Tibial nerve (tissue), 4 donors: ENCODE data around the gene EP400. TPM values are rescaled to one million over a fixed set of nuclear protein-coding genes. Genes with fewer than 3 reads are reported as not detected.

Experiments used
- DNase-seq, 2 donors: peaks; one replicate each; pipeline ENCODE4 v3.0.0-alpha.2; 2019; ENCODE audit warnings: low spot score in 2 of 2
- H3K27ac ChIP-seq, 4 donors: fragments of 200-600 bp; sonication (generic) in 3 of 4; one replicate each; pipeline ENCODE4 v1.5.1; 2017 to 2019; ENCODE audit warnings: mild to moderate bottlenecking in 1 of 4
- H3K27me3 ChIP-seq, 2 donors: fragments of 200-600 bp; sonication (generic) in 1 of 2; one replicate each; pipeline versions ENCODE4 v1.5.1 to v1.6.0; 2017 to 2019
- H3K36me3 ChIP-seq, 3 donors: fragments of 200-600 bp; sonication (generic); one replicate each; pipeline ENCODE4 v1.5.1; 2018 to 2019
- H3K4me1 ChIP-seq, 4 donors: fragments of 200-600 bp; sonication (generic) in 3 of 4; one replicate each; pipeline ENCODE4 v1.5.1; 2017 to 2019
- H3K4me3 ChIP-seq, 4 donors: fragments of 200-600 bp; sonication (generic) in 3 of 4; one replicate each; pipeline ENCODE4 v1.5.1; 2017 to 2019; ENCODE audit warnings: mild to moderate bottlenecking in 1 of 4, moderate library complexity in 1 of 4
- H3K9me3 ChIP-seq, 4 donors: fragments of 200-600 bp; sonication (generic) in 3 of 4; one replicate each; pipeline ENCODE4 v1.5.1; 2017 to 2019
- CTCF ChIP-seq, 5 experiments: fragments of 200-600 bp in 3 of 5; fragments of 450-650 bp in 2 of 5; sonication (generic) in 3 of 5; IDR thresholded peaks; one replicate each; pipeline ENCODE4 v1.5.1; 2016 to 2019; ENCODE audit warnings: antibody characterized with exemption in 5 of 5, mild to moderate bottlenecking in 3 of 5, moderate library complexity in 2 of 5
- EP300 ChIP-seq, 2 donors: sonication (generic); formaldehyde crosslinking; IDR thresholded peaks; one replicate each; pipeline ENCODE4 v1.6.1; 2017; ENCODE audit warnings: antibody characterized with exemption in 2 of 2, mild to moderate bottlenecking in 1 of 2
- POLR2A ChIP-seq, 2 donors: fragments of 450-650 bp; IDR thresholded peaks; one replicate each; pipeline ENCODE4 v1.6.1; 2017; ENCODE audit warnings: antibody characterized with exemption in 2 of 2, mild to moderate bottlenecking in 2 of 2, moderate library complexity in 2 of 2
- WGBS, 2 donors: methylation state at CpG; one replicate each; pipeline ENCODE4 v1.1.5; 2018; 5-methylcytosine and 5-hydroxymethylcytosine counted together
- total RNA-seq, 4 donors: library from RNA; depleted of rRNA; stranded (reverse); fragments of >200 nt; gene quantifications; one replicate each; pipeline ENCODE4 v1.1.0, GENCODE V29; 2016

EP400 gene
- total RNA-seq, 4 donors from 2014 or later = 27.8 to 41.4 (median 32.2) TPM

GRCh38 chr12:132062481-132062880 is 112.7 kb downstream of the EP400 start:
- TF ChIP-seq POLR2A (IDR thresholded peaks at IDR 0.05) (no peak), CTCF (IDR thresholded peaks at IDR 0.05) (no peak), EP300 (IDR thresholded peaks at IDR 0.05) (no peak)
- no peaks in the 10 kb centered on the region for H3K4me1 ChIP-seq
- no peaks in the 10 kb centered on the region for H3K27me3 ChIP-seq
- H3K36me3 ChIP-seq = peaks cover 0 to 100% (median 11%) of the 10 kb centered on the region in 3 donors
- DNase-seq = no peak
- WGBS, 2 donors = 87 to 88% methylated on average over 11 to 14 of the region's 14 CpGs
- H3K4me3 ChIP-seq = no peak overlapping the region
- no peak overlapping the region for H3K27ac ChIP-seq
- no peaks in the 10 kb centered on the region for H3K9me3 ChIP-seq

GRCh38 chr12:132063491-132063890 is 113.7 kb downstream of the EP400 start:
- no peak for TF ChIP-seq POLR2A (IDR thresholded peaks at IDR 0.05)
- no peak for TF ChIP-seq CTCF (IDR thresholded peaks at IDR 0.05)
- TF ChIP-seq EP300 (IDR thresholded peaks at IDR 0.05) = no peak
- Histone ChIP-seq H3K27me3 (no peaks in the 10 kb centered on the region), H3K4me3 (no peak overlapping the region), H3K4me1 (no peaks in the 10 kb centered on the region), H3K27ac (no peak overlapping the region), H3K9me3 (no peaks in the 10 kb centered on the region), H3K36me3 (peaks cover under 1 to 100% (median 11%) of the 10 kb centered on the region in 3 donors)
- WGBS, 2 donors = 80 to 81% methylated on average over 7 to 10 of the region's 10 CpGs
- no peak for DNase-seq

GRCh38 chr12:132064631-132065030 is 114.9 kb downstream of the EP400 start:
- no peaks in the 10 kb centered on the region for H3K9me3 ChIP-seq
- no peak for TF ChIP-seq CTCF (IDR thresholded peaks at IDR 0.05)
- TF ChIP-seq EP300 (IDR thresholded peaks at IDR 0.05) = no peak
- TF ChIP-seq POLR2A (IDR thresholded peaks at IDR 0.05) = no peak
- peaks cover 3 to 100% (median 11%) of the 10 kb centered on the region in 3 donors for H3K36me3 ChIP-seq
- H3K27me3 ChIP-seq = no peaks in the 10 kb centered on the region
- no peak for DNase-seq
- no peak overlapping the region for H3K4me3 ChIP-seq
- H3K4me1 ChIP-seq = no peaks in the 10 kb centered on the region
- H3K27ac ChIP-seq = no peak overlapping the region
- WGBS, 2 donors = 93 to 95% methylated on average over 19 of the region's 19 CpGs

- H3K36me3 ChIP-seq = peaks cover 3 to 100% (median 11%) of the 10 kb centered on the region in 3 donors
- WGBS, 2 donors = 93 to 100% methylated on average over 6 to 10 of the region's 10 CpGs
- H3K9me3 ChIP-seq = no peaks in the 10 kb centered on the region
These were observed 115.5 kb downstream of the EP400 start for GRCh38 chr12:132065203-132065602.

More at GRCh38 chr12:132065203-132065602, 115.5 kb downstream of the EP400 start:
- H3K4me1 ChIP-seq = no peaks in the 10 kb centered on the region
- no peaks in the 10 kb centered on the region for H3K27me3 ChIP-seq
- no peak for TF ChIP-seq POLR2A (IDR thresholded peaks at IDR 0.05)
- TF ChIP-seq EP300 (IDR thresholded peaks at IDR 0.05) = no peak
- TF ChIP-seq CTCF (IDR thresholded peaks at IDR 0.05) = no peak
- no peak overlapping the region for H3K27ac ChIP-seq
- DNase-seq = no peak
- H3K4me3 ChIP-seq = no peak overlapping the region
